ENCODE results near the gene PRKAG1.
A peak's percentile ranks its signal among the peaks of the same experiment; 100 is the strongest.

Gene PRKAG1

DNA sequence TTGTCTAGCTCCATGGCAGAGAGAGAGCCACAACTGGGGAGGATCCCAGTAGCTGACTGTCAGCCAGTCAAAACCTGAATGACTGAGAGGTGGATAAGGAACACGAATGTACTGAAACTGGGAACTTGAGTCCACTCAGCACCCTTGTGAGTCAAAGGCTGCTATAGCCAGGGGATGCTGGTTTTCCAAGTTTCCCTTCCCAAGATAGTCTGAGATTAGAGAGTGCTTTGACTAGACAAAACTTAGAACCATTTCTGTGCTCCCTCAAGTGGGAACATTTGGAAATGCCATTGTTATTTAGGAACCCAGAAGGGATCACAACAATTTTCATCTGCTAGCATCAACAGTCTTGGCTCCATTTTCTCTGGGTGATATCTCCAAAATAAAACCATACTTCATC is 4.0 kb downstream of the PRKAG1 start:
- DNase-seq (ENCODE audit: low read depth), result no peak
- H3K4me3 ChIP-seq (ENCODE audit: low read depth, low read length), result no peak overlapping the region
- TF ChIP-seq, protein P1, sequence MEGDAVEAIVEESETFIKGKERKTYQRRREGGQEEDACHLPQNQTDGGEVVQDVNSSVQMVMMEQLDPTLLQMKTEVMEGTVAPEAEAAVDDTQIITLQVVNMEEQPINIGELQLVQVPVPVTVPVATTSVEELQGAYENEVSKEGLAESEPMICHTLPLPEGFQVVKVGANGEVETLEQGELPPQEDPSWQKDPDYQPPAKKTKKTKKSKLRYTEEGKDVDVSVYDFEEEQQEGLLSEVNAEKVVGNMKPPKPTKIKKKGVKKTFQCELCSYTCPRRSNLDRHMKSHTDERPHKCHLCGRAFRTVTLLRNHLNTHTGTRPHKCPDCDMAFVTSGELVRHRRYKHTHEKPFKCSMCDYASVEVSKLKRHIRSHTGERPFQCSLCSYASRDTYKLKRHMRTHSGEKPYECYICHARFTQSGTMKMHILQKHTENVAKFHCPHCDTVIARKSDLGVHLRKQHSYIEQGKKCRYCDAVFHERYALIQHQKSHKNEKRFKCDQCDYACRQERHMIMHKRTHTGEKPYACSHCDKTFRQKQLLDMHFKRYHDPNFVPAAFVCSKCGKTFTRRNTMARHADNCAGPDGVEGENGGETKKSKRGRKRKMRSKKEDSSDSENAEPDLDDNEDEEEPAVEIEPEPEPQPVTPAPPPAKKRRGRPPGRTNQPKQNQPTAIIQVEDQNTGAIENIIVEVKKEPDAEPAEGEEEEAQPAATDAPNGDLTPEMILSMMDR (IDR thresholded peaks at IDR 0.05; ENCODE audit: low read depth, low read length, missing control alignments), result no peak

DNA sequence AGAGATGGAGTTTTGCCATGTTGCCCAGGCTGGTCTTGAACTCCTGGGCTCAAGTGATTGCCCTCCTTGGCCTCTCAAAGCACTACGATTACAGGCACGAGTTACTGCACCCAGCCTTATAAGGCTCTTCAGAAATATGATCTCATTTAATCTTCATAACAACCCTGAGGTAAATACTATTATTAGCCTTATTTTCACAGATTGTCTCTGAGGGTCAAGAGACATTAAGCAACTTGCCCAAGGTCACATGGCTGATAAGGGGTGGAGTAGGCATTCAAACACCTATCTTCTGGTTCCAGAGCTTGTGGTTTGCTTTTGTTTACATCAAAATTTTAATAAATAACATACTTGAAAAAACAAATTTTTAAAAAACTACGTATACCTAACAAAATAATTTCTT is 5.1 kb downstream of the PRKAG1 start:
- no peak overlapping the region for H3K4me3 ChIP-seq (ENCODE audit: low read depth, low read length)
- TF ChIP-seq, protein P1 (IDR thresholded peaks at IDR 0.05; ENCODE audit: low read depth, low read length, missing control alignments), result no peak
- no peak for DNase-seq (ENCODE audit: low read depth)

DNA sequence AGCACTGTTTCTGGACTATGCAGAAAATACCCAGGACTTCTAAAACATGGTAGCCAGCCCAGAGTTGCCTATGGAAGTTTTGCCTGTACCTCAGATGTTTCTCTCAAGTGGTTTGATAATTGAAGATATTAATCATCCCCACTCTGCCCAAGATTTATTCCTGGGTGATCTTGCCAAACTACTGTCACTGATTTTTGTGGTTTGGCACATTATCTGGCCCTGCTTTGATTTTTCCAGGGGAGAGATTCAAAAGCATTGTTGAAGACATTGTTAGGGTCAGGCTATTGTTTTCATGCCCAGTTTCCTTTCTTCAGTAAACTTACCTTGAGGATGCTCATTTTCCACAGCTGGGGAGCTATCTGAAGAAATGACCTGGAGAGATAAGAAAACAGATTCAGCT is 5.8 kb downstream of the PRKAG1 start:
- no peak for DNase-seq (ENCODE audit: low read depth)
- TF ChIP-seq, protein P1 (IDR thresholded peaks at IDR 0.05; ENCODE audit: low read depth, low read length, missing control alignments), result no peak
- H3K4me3 ChIP-seq (ENCODE audit: low read depth, low read length), result no peak overlapping the region

DNA sequence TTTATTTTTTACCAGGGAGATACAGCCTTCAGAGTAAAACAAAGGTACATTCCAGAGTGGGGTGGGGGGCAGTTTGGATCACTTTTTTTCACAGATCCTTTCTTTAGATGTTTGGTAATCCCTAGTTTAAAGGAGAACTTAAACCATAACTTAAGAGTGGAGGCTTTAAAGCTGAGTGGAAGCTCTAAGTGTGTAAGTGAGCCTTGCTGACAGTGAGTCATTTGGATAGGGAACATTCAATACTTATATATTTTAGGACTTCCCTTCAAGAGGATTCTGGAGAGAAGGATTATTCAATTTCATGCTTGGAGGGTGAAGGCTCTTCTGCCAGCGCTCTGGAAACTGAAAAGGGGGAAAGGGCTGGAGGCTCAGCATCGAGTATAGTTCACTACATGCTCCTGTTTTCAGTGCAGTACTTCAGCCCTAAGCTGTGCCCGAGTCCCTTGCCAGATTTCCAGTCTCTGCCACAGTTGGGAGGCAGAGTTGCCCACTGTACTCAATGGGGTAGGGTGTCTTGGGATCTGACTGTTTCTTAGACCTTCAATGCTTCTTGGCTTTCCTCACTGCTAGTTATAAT is 8.4 kb downstream of the PRKAG1 start:
- no peak overlapping the region for H3K4me3 ChIP-seq (ENCODE audit: low read depth, low read length)
- DNase-seq (ENCODE audit: low read depth), result no peak
- TF ChIP-seq, protein P1 (IDR thresholded peaks at IDR 0.05; ENCODE audit: low read depth, low read length, missing control alignments), result no peak

DNA sequence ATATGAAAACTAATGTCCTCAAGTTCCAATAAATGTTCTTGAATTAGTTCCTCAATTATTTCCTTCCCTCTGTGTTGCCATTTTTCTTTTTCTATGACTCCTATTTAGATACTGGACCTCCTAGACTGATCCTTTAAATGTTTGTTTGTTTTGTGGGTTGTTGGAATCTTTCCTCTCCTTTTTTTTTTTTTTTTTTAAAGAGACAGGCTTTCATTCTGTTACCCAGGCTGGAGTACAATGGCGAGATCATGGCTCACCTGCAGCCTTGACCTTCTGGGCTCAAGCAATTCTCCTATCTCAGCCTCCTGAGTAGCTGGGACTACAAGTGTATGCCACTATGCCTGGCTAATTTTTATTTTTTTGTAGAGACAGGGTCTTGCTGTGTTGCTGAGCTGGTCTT is 9.6 kb downstream of the PRKAG1 start:
- no peak overlapping the region for H3K4me3 ChIP-seq (ENCODE audit: low read depth, low read length)
- no peak for DNase-seq (ENCODE audit: low read depth)
- TF ChIP-seq, protein P1 (IDR thresholded peaks at IDR 0.05; ENCODE audit: low read depth, low read length, missing control alignments), result no peak

DNA sequence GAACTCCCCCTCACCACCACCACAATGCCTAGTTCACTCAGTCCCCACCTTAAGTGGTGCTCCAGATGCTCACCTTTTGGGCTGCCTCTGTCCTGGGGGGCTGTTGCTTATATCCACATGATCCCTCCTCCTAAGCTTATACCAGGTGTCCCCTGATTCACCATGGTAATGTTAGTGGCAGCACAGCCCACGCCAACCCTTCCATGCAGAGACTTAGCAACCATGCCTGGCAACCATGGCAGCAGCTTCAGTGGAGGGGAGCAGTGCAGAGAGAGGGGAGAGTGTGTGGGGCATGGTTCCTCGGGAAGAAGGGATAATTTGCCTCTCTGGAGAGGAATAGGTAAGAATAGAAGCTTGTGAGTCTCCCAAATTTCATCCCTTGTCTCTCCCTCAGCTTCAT is 18.2 kb downstream of the PRKAG1 start:
- peak overlapping the region; percentile 66 for H3K4me3 ChIP-seq (ENCODE audit: low read depth, low read length)
- DNase-seq (ENCODE audit: low read depth), result no peak
- TF ChIP-seq, protein P1 (IDR thresholded peaks at IDR 0.05; ENCODE audit: low read depth, low read length, missing control alignments), result no peak

DNA sequence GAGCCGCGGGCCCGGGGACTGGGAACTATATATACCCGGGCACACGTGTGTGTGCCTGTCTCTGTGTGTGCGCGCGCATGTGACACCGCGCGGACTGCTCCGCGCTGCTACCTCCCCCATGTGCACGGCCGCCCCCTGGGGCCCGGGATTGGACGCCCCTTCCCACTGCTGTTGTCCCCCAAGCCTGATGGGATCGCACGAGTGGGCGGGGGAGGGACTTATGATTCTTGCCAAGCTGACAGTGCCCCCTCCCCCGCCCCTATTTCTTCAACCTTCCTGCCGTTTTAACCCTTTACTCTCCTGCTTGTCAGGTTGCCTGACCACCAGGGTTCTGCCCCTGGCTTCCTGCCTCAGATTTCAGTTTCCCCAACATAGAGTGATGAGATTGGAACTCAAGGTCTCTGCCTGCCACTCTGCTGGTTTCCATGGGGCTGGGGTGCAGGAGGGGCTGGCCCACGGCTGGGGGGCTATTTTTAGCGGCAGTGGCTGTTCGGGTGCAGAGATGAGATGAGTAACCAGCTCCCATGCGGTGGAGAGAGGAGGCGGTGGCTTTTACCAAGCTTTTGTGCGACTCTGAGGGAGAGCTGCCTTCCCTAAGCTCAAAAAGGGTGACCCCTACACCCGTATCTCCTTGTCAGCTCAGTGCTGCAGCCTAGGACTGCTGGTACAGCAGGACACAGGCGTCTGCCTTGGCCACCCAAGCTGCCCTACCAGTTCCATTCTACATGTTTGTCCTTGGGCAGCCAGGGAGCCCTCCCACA is 19.0 kb downstream of the PRKAG1 start, which contains the start of gene DDN:
DDN (minus strand) TSS at position 5 of the 761 bp plus-strand sequence. CDS start 88 bp downstream, outside the sequence.
- peak within 1 kb of the TSS; percentile 66 for H3K4me3 ChIP-seq (ENCODE audit: low read depth, low read length)
- TF ChIP-seq, protein P1 (IDR thresholded peaks at IDR 0.05; ENCODE audit: low read depth, low read length, missing control alignments), result no peak
- no peak for DNase-seq (ENCODE audit: low read depth)
